ENCODE results near the gene SUZ12. TPM values are rescaled to one million over a fixed set of nuclear protein-coding genes. Genes with fewer than 3 reads are reported as not detected.
"Not testable (repeated sequence)": the region's sequence is repeated elsewhere in the genome, so short reads cannot be mapped to it uniquely, and the experiment has no call there.

The SUZ12 gene
- 10 to 100 TPM; 12.0 to 12.4 TPM for total RNA-seq

- H3K9me3 ChIP-seq, H3K4me1 ChIP-seq, H3K27me3 ChIP-seq, H3K36me3 ChIP-seq: not testable (repeated sequence)
- peak within 1 kb of the TSS; percentile 75 to 91 for H3K4me3 ChIP-seq
- DNase-seq (ENCODE audit: low spot score): peak; percentile 77
- H3K27ac ChIP-seq: peak within 1 kb of the TSS; percentile 92 to 93
These were observed at the start of gene SUZ12 for GRCh38 chr17:31936615-31937609. SUZ12 (plus strand) TSS chr17:31937007; CDS start chr17:31937247, 240 bp downstream.

GRCh38 chr17:31888124-31888523 is 48.7 kb upstream of the SUZ12 start:
- Histone ChIP-seq H3K36me3 (peaks cover 83% of the 10 kb centered on the region), H3K27ac (no peak overlapping the region)

DNA sequence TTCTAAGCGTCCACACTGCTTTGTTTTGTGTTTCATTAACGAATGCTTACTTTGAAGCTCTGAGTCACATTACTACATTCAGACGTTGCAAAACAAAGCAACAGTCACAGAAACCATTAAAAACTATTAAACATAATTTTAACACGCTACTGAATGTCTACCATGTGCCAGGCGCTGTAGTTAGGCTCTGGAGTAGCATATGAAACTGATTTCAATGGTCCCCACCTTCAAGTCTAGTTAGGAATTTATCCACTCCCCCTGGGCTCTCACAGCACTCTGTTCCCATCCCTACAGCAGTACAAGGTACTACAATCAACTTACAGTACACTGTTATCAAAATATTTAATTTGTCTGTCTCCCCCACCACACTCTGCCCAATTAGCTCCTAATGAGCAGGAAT is 35.9 kb upstream of the SUZ12 start:
- Histone ChIP-seq H3K9me3 (no peaks in the 10 kb centered on the region), H3K27me3 (no peaks in the 10 kb centered on the region), H3K4me1 (peaks cover 0 to 15% of the 10 kb centered on the region in 2 donors), H3K36me3 (peaks cover 32% of the 10 kb centered on the region), H3K27ac (peak overlapping the region; percentile 50 to 64), H3K4me3 (peak overlapping the region; percentile 85 to 88)
- TF ChIP-seq, protein P1, sequence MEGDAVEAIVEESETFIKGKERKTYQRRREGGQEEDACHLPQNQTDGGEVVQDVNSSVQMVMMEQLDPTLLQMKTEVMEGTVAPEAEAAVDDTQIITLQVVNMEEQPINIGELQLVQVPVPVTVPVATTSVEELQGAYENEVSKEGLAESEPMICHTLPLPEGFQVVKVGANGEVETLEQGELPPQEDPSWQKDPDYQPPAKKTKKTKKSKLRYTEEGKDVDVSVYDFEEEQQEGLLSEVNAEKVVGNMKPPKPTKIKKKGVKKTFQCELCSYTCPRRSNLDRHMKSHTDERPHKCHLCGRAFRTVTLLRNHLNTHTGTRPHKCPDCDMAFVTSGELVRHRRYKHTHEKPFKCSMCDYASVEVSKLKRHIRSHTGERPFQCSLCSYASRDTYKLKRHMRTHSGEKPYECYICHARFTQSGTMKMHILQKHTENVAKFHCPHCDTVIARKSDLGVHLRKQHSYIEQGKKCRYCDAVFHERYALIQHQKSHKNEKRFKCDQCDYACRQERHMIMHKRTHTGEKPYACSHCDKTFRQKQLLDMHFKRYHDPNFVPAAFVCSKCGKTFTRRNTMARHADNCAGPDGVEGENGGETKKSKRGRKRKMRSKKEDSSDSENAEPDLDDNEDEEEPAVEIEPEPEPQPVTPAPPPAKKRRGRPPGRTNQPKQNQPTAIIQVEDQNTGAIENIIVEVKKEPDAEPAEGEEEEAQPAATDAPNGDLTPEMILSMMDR (IDR thresholded peaks at IDR 0.05): no peak
- DNase-seq (ENCODE audit: low spot score): no peak

More at GRCh38 chr17:31888124-31888523, 48.7 kb upstream of the SUZ12 start:
- Histone ChIP-seq H3K4me3 (no peak overlapping the region), H3K4me1 (no peaks in the 10 kb centered on the region), H3K27me3 (no peaks in the 10 kb centered on the region), H3K9me3 (no peaks in the 10 kb centered on the region)
- TF ChIP-seq, protein P1 (IDR thresholded peaks at IDR 0.05): no peak
- DNase-seq (ENCODE audit: low spot score): no peak

DNA sequence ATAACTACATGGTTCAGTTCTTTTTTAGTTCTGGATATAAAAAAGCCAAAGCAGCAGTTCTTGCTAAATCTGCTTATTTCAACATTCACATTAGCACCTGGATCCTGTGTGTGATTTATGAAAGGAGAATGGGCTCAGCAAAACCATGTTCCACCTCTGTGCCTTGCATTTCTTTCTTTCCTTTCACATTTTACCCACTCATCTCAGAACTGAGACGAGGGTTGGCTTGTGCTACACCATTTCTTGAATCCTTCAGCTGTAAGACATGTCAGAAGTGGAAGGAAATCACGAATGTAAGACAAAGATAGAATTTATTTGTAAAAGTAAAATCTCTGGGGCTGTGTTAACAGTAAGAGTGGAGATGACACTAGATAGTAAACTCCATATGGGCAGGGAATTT is 34.1 kb upstream of the SUZ12 start:
- Histone ChIP-seq H3K36me3 (peaks cover 17% of the 10 kb centered on the region), H3K27ac (no peak overlapping the region), H3K9me3 (no peaks in the 10 kb centered on the region), H3K4me1 (peaks cover 0 to 21% of the 10 kb centered on the region in 2 donors), H3K27me3 (no peaks in the 10 kb centered on the region), H3K4me3 (no peak overlapping the region)
- TF ChIP-seq, protein P1 (IDR thresholded peaks at IDR 0.05): no peak
- no peak for DNase-seq (ENCODE audit: low spot score)

DNA sequence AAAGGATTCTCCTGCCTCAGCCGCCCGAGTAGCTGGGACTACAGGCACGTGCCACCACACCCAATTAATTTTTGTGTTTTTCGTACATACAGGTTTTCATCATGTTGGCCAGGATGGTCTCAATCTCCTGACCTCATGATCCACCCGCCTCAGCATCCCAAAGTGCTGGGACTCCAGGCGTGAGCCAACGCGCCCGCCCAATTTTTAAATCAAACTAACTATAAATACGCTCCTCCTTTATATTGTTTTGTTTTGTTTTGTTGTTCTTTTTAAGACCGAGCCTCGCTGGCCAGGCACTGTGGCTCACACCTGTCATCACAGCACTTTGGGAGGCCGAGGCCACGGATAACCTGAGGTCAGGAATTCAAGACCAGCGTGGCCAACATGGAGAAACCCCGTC is 33.4 kb upstream of the SUZ12 start:
- Histone ChIP-seq H3K9me3 (no peaks in the 10 kb centered on the region), H3K4me1 (peaks cover 0 to 24% of the 10 kb centered on the region in 2 donors), H3K36me3 (peaks cover 10% of the 10 kb centered on the region), H3K4me3 (no peak overlapping the region), H3K27ac (no peak overlapping the region), H3K27me3 (no peaks in the 10 kb centered on the region)
- DNase-seq (ENCODE audit: low spot score): no peak
- TF ChIP-seq, protein P1 (IDR thresholded peaks at IDR 0.05): no peak

DNA sequence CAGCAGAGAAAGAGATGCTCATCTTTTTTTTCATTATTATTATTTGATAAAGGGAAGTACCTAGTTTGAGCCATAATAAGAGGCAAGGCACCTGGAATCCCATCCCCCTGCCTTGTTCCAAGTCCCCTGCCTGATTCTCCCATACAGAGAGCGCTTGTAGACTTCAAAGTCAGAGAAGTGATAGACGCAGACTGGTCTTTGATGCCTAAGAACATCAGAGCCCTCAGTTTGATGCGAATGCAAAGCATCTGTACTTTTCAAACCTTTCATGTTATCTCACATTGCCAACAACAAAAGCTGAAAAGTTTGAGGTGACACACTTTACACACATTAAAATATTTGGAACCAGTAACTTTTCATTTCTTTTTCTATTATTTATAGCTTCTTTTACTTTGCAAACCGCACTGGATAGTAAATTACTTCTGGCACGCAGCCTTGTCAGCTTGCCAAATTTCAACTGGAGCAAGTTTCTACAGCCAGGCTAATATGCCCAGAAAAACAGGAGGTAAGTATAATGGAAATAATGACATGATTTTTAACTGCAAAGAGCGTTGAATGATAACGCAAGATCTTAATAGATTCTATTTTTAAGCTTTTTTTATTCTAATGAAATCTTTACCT is 29.4 kb upstream of the SUZ12 start:
- Histone ChIP-seq H3K4me1 (peaks cover 0 to 8% of the 10 kb centered on the region in 2 donors), H3K4me3 (no peak overlapping the region), H3K36me3 (no peaks in the 10 kb centered on the region), H3K27ac (no peak overlapping the region), H3K27me3 (no peaks in the 10 kb centered on the region), H3K9me3 (no peaks in the 10 kb centered on the region)
- TF ChIP-seq, protein P1 (IDR thresholded peaks at IDR 0.05): no peak
- DNase-seq (ENCODE audit: low spot score): no peak
